GM21447 (cell line): ENCODE measurements around the gene ITGB1BP1.

Experiments used
- ATAC-seq: cut with Tn5 transposase; IDR thresholded peaks from one replicate; pipeline ENCODE4 v1.9.1; 2021; ENCODE audit not compliant: unreplicated experiment

The ITGB1BP1 gene

GRCh38 chr2:9380702-9381628 lies 42.4 kb downstream of the ITGB1BP1 start:
- no peak for ATAC-seq

- no peak for ATAC-seq
Measured at GRCh38 chr2:9379391-9379755, 44.0 kb downstream of the ITGB1BP1 start.

GRCh38 chr2:9378433-9379390 lies 44.6 kb downstream of the ITGB1BP1 start:
- no peak for ATAC-seq

- no peak for ATAC-seq
Measured at GRCh38 chr2:9377461-9378097, 45.7 kb downstream of the ITGB1BP1 start.

GRCh38 chr2:9375857-9376428 lies 47.4 kb downstream of the ITGB1BP1 start:
- no peak for ATAC-seq

GRCh38 chr2:9374071-9374730 lies 49.1 kb downstream of the ITGB1BP1 start:
- ATAC-seq = no peak

GRCh38 chr2:9373476-9373875 lies 49.9 kb downstream of the ITGB1BP1 start:
- ATAC-seq = no peak

GRCh38 chr2:9373047-9373446 lies 50.3 kb downstream of the ITGB1BP1 start:
- no peak for ATAC-seq

- no peak for ATAC-seq
Measured at GRCh38 chr2:9370746-9371145, 52.6 kb downstream of the ITGB1BP1 start.

- ATAC-seq = no peak
Measured at GRCh38 chr2:9366026-9366425, 57.3 kb downstream of the ITGB1BP1 start.

GRCh38 chr2:9365498-9366019 lies 57.8 kb downstream of the ITGB1BP1 start:
- no peak for ATAC-seq

GRCh38 chr2:9364791-9365497 lies 58.4 kb downstream of the ITGB1BP1 start:
- no peak for ATAC-seq

- ATAC-seq = no peak
Measured at GRCh38 chr2:9364373-9364772, 59.0 kb downstream of the ITGB1BP1 start.

GRCh38 chr2:9360701-9361100 lies 62.6 kb downstream of the ITGB1BP1 start:
- ATAC-seq = no peak

GRCh38 chr2:9360110-9360509 lies 63.2 kb downstream of the ITGB1BP1 start:
- no peak for ATAC-seq

GRCh38 chr2:9359463-9359862 lies 63.9 kb downstream of the ITGB1BP1 start:
- ATAC-seq = no peak

GRCh38 chr2:9358846-9359245 lies 64.5 kb downstream of the ITGB1BP1 start:
- ATAC-seq = no peak

GRCh38 chr2:9356261-9356660 lies 67.1 kb downstream of the ITGB1BP1 start:
- ATAC-seq = no peak

GRCh38 chr2:9355716-9356115 lies 67.6 kb downstream of the ITGB1BP1 start:
- ATAC-seq = no peak
